ENCODE data around the gene PRRG3.

DNA sequence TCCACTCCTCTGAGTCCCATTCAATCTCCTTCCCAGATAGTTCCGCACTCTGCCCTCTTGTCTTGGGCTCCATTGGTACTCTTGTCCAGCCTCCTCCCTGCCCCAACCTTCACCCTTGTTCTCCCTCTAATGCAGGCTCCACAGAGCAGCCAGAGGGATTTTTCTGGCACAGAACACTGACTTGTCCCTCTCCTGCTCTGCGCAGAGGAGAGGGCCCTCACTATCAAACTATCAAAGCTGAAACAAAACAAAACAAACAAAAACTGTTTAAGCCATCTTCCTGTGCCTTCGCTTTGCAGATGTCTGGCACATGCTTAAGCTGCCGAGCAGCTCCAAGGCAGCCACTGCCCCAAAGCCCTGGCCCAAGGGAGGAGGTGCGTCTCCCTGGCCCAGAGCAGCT is 42.2 kb downstream of the PRRG3 start:
- no peak for TF ChIP-seq CTCF (IDR thresholded peaks at IDR 0.05)
- TF ChIP-seq POLR2A (IDR thresholded peaks at IDR 0.05), result no peak

Data from prostate gland (tissue), 2 donors.